ENCODE results near the gene AAK1.
"Not testable (repeated sequence)": the region's sequence is repeated elsewhere in the genome, so short reads cannot be mapped to it uniquely, and the experiment has no call there.

The AAK1 gene

GRCh38 chr2:69659941-69660483 is 16.5 kb upstream of the AAK1 start:
- DNase-seq (ENCODE audit: low read depth), result no peak

GRCh38 chr2:69659349-69659748 is 15.8 kb upstream of the AAK1 start:
- no peak for DNase-seq (ENCODE audit: low read depth)

- DNase-seq (ENCODE audit: low read depth), result peak; percentile 52
Measured at GRCh38 chr2:69652206-69652605, 8.7 kb upstream of the AAK1 start.

- not testable (repeated sequence) for DNase-seq (ENCODE audit: low read depth)
Measured at GRCh38 chr2:69647196-69647595, 3.7 kb upstream of the AAK1 start.

GRCh38 chr2:69646714-69647113 is 3.2 kb upstream of the AAK1 start:
- no peak for DNase-seq (ENCODE audit: low read depth)

GRCh38 chr2:69645921-69646320 is 2.4 kb upstream of the AAK1 start:
- no peak for DNase-seq (ENCODE audit: low read depth)

- DNase-seq (ENCODE audit: low read depth), result no peak
Measured at GRCh38 chr2:69645031-69645431, 1.5 kb upstream of the AAK1 start.

- DNase-seq (ENCODE audit: low read depth), result no peak
Measured at GRCh38 chr2:69644506-69644979, 1.0 kb upstream of the AAK1 start.

- DNase-seq (ENCODE audit: low read depth), result peak; percentile 68
Measured at GRCh38 chr2:69642709-69643601, 584 bp downstream of the AAK1 start.

GRCh38 chr2:69641887-69642708 is 1.4 kb downstream of the AAK1 start:
- no peak for DNase-seq (ENCODE audit: low read depth)

GRCh38 chr2:69641471-69641870 is 2.1 kb downstream of the AAK1 start:
- no peak for DNase-seq (ENCODE audit: low read depth)

GRCh38 chr2:69639266-69639665 is 4.3 kb downstream of the AAK1 start:
- no peak for DNase-seq (ENCODE audit: low read depth)

- no peak for DNase-seq (ENCODE audit: low read depth)
Measured at GRCh38 chr2:69638630-69639029, 4.9 kb downstream of the AAK1 start.

GRCh38 chr2:69637923-69638322 is 5.6 kb downstream of the AAK1 start:
- no peak for DNase-seq (ENCODE audit: low read depth)

GRCh38 chr2:69636395-69636794 is 7.1 kb downstream of the AAK1 start:
- DNase-seq (ENCODE audit: low read depth), result no peak

GRCh38 chr2:69635432-69635831 is 8.1 kb downstream of the AAK1 start:
- no peak for DNase-seq (ENCODE audit: low read depth)

- DNase-seq (ENCODE audit: low read depth), result no peak
Measured at GRCh38 chr2:69634196-69634821, 9.2 kb downstream of the AAK1 start.

- no peak for DNase-seq (ENCODE audit: low read depth)
Measured at GRCh38 chr2:69631402-69631801, 12.1 kb downstream of the AAK1 start.

- no peak for DNase-seq (ENCODE audit: low read depth)
Measured at GRCh38 chr2:69629921-69630608, 13.5 kb downstream of the AAK1 start.

- DNase-seq (ENCODE audit: low read depth), result no peak
Measured at GRCh38 chr2:69628325-69629021, 15.1 kb downstream of the AAK1 start.

All from stromal cell of bone marrow (primary cell).